UCSD-AML1 (cell line): ENCODE measurements around the gene ZNF48.

Source experiments
- DNase-seq: peaks from one replicate; lab custom pipeline; 2025; ENCODE audit not compliant: unreplicated experiment; lab: John Stamatoyannopoulos, UW

ZNF48 gene

GRCh38 chr16:30358577-30358936 is 36.7 kb upstream of the ZNF48 start:
- DNase-seq: no peak

GRCh38 chr16:30358990-30359870 is 36.0 kb upstream of the ZNF48 start:
- no peak for DNase-seq

- no peak for DNase-seq
Measured at GRCh38 chr16:30359871-30360170, 35.4 kb upstream of the ZNF48 start.

- no peak for DNase-seq
Measured at GRCh38 chr16:30361180-30361579, 34.0 kb upstream of the ZNF48 start.

- no peak for DNase-seq
Measured at GRCh38 chr16:30365200-30365599, 30.0 kb upstream of the ZNF48 start.

GRCh38 chr16:30366511-30366910 is 28.7 kb upstream of the ZNF48 start:
- no peak for DNase-seq

DNA sequence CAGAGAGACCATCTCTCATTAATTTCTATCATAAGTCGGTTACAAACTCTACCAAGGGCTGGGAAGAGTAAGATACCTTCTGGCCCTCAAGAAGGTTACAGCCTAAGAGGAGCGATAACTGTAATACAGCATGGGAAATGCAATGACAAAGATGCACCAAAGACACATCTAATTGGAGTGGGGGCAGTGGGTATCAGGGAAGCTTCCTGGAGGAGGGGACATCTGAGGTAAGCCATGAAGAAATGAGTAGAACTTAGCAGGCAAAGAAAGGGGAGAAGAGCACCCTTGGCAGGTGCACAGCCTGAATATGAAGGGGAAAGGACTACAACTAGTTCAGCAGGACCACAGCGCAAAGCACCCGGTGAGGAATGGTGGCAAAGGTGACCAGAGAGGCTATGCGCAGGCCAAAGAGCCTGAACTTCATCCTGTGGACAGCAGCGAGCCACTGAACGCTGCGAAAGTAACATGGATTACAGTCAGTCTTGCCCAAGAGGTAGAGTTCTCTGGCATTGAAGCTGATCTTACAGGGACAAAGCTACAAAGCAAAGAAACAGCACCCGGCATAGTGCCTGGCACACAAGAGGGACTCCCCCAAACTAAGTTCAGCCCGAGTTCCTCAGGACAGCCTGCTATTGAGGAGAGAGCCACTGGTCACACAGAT is 27.7 kb upstream of the ZNF48 start:
- DNase-seq: no peak

DNA sequence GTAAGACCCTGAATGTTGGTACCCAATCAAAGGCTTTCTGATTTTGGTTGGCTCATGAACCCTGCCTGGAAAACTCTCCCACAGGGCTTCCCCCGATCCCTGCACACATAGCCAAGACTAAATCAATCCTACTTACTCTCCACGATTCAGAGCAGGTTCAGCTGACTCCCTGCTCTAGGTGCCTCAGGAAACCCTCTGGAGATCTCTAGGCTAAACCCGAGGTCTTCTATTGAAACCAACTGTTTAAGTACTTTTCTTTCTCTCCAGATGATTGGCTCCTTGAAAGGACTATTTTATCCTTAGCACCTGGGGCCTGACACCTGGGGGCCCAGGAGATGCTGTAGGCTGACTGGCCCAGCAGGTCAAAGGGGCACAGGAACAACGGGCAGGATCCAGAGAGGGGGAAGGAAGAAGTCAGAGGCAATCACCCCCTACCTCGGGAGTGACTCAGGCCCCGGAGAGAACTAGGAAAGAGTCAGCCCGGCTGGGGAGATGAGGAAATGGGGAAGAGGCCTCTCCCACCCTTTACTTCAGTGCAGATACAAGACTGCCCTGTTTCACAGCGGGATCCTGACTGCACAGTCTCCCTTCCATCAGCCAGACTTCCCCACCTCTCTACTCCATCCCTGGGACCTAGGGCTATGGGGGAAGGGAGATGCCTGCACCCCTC is 27.0 kb upstream of the ZNF48 start:
- peak; percentile 51 for DNase-seq

GRCh38 chr16:30368792-30369090 is 26.5 kb upstream of the ZNF48 start:
- no peak for DNase-seq

GRCh38 chr16:30369091-30369937 is 25.9 kb upstream of the ZNF48 start:
- DNase-seq: no peak

- no peak for DNase-seq
Measured at GRCh38 chr16:30369938-30370455, 25.2 kb upstream of the ZNF48 start.

GRCh38 chr16:30370456-30371247 is 24.6 kb upstream of the ZNF48 start, which contains the start of gene TBC1D10B:
Gene TBC1D10B, minus strand, starts transcription at chr16:30370494. Its CDS starts 311 bp downstream, at chr16:30370183.
- DNase-seq: peak; percentile 99

DNA sequence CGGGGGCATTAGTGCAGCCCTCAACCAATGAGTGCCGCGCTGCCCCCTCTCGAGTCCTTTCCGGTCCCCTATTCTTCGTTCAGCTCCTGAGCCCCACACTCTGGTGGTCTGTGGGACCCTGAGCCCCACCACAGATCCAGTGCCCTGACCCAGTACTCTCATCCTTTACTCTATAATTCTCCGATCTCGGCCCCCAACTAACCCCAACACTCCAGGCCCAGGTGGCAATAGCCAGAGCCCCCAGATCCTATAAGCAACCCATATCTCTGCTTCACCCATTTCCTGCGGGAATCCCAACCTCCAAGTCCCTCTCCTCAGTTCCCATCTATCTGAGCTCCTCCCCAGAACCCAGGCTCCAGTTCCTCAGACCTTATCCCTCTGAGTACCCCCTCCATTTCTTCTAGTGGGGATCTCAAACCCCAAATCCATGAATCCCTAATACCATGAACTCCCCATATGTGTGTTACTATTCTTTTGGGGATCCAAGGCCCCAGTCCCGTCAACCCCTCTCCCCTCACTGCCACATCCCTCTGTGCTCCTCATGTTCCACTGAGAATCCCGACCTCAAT is 23.9 kb upstream of the ZNF48 start:
- no peak for DNase-seq

DNA sequence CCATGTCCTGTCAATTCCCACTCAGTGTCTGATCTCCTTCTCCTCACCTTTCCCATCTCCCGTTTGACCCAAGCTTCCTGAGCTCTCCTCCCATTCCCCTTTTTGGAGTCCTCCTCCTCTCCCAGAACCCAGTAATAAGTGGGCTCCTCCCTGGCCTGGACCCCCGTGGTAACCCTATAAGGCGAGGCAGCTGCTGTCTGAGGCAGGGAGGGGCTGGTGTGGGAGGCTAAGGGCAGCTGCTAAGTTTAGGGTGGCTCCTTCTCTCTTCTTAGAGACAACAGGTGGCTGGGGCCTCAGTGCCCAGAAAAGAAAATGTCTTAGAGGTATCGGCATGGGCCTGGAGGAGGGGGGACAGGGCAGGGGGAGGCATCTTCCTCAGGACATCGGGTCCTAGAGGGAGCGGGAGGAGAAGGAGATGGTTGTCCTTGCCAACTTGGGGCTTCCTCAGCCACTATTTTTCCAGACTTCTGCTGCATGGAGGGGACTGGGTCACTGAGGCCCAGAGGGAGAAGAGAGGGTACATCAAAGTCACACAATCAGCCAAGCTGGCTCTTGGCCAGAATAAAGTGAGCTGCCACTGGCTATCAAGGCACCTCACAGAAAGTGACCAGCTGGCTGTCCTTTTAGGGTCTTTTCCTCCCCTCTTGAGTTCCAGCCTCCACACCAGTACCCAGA is 23.0 kb upstream of the ZNF48 start:
- no peak for DNase-seq

DNA sequence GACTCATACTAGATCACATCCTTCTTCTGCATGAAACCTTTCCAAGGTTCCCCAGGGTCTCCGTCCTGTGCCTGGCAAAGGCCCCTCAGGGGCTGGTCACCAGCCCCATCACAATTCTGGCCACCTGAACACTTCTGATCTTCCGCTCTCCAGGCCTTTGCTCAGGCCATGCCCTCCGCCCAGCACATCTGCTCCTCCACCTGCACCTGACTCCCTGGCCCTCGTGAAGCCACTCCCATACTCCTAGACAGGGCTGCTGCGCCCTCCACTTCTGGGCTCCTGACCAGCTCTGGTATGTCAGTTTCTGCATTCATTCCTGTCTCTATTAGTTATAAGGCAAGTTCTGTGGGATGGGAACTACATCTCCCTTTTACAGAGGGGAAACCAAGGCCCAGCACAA is 22.5 kb upstream of the ZNF48 start:
- DNase-seq: no peak

- no peak for DNase-seq
Measured at GRCh38 chr16:30374538-30374937, 20.7 kb upstream of the ZNF48 start, which contains the start of gene MYL11. Gene MYL11, plus strand, starts transcription at chr16:30374802. Its CDS starts 56 bp downstream, at chr16:30374858.

GRCh38 chr16:30375864-30376263 is 19.4 kb upstream of the ZNF48 start:
- no peak for DNase-seq

GRCh38 chr16:30376461-30376902 is 18.7 kb upstream of the ZNF48 start:
- no peak for DNase-seq
